NCI-H69 (cell line): ENCODE results near the gene PRR14L.
A peak's percentile ranks its signal among the peaks of the same experiment; 100 is the strongest.
"Not testable (repeated sequence)": the region's sequence is repeated elsewhere in the genome, so short reads cannot be mapped to it uniquely, and the experiment has no call there.

ENCODE experiments used
- DNase-seq: peaks from one replicate; lab custom pipeline; 2025; lab: John Stamatoyannopoulos, UW

PRR14L gene

DNA sequence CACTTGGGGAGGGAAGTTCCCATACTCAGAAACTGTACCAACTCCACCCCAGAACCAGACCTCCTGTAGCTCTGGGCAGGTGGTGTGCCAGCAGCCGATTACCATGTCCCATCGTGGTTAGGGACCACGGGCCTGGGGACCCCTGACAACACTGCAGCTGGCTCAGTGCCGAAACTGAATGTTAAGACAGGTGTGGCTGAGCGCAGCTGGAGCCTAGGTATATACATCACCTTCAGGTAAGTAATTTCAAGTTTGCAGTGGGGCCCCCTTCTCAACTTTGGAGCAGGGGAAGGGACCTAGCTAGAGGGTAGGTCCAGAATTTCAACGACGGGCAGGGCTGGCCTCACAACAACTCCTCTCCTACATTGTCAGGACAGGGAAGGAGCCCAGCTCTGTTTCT lies 67.2 kb downstream of the PRR14L start:
- DNase-seq, result no peak

GRCh38 chr22:31681349-31682345 lies 68.3 kb downstream of the PRR14L start:
- DNase-seq, result no peak

- no peak for DNase-seq
Observed at GRCh38 chr22:31680861-31681341, 69.0 kb downstream of the PRR14L start.

- no peak for DNase-seq
Observed at GRCh38 chr22:31678748-31679147, 71.2 kb downstream of the PRR14L start.

- peak; percentile 99 for DNase-seq
Observed at GRCh38 chr22:31676700-31677099, 73.2 kb downstream of the PRR14L start.

DNA sequence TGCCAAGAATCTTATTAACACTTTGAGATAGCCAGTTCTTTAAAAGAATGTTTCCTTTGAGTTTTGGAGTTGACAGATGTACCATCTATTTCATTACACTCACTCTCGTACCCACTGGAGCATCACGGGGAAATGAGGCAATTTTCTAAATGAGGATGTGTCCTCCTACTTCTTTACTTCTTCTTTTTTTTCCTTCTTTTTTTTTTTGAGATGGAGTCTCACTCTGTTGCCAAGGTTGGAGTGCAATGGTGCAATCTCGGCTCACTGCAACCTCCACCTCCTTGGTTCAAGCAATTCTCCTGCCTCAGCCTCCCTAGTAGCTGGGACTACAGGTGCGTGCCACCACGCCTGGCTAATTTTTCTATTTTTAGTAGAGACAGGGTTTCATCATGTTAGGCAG lies 75.7 kb downstream of the PRR14L start:
- not testable (repeated sequence) for DNase-seq

GRCh38 chr22:31668849-31669248 lies 81.1 kb downstream of the PRR14L start:
- DNase-seq, result not testable (repeated sequence)

- DNase-seq, result peak; percentile 53
Observed at GRCh38 chr22:31662668-31663037, 87.3 kb downstream of the PRR14L start.

DNA sequence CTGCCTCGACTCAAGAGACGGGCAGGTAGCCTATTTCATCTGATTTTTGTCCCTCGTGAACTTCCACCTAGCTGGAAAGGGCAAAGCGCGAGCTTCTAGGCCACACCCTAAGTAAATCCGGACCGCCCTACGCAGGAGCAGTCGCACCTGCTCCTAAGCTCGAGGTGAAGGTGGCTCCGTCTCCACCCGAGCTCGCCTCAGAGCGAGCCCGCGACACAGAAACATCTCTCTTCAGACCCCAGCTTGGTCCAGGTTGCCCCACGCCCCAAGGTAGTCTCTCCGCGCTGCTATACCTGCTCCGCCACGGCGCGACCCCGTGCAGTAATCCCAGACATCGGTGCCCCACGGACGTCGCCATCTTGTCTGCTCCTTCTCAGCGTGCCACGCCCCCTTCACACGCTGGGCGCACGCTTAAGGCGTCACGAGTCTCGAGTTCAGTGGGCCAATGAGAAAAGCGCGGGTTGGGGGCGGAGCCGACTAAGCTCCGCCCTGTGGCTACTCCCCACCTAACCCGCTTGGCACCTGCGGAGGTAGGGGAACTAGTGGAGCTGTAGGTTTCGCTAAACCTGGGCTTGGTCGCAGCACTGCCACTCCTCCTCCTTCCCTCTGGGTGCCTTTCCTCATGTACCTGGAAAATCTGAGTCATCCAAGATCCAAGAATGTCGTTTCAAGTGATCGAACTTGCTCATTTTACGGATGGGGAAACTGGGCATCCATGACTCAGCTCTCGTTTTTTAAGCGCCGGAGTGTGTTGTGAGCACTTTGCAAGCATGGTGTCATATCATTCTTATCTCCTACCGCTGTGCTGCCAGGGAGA lies 87.9 kb downstream of the PRR14L start, which contains the start of gene PISD:
PISD (minus strand) TSS at position 365 of the 817 bp plus-strand sequence; CDS start at position 358, 7 bp downstream.
- DNase-seq, result peak; percentile 99

DNA sequence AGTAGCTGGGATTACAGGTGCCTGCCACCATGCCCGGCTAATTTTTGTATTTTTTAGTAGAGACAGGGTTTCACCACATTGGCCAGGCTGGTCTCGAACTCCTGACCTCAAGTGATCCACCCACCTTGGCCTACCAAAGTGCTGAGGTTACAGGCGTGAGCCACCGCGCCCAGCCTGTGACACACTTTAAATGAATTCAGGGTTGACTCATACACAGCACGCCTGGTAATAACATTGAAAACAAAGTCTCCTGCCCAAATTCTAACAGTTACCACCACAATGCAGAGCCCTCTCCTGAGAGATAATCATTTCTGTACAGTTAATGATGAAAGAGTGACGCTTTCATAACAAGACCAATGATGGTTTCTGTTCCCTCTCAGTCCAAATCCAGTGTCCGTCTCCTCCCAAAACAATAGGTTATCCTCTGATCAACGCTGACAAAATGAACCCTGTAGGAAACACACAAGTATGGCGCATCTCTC lies 89.0 kb downstream of the PRR14L start:
- not testable (repeated sequence) for DNase-seq

DNA sequence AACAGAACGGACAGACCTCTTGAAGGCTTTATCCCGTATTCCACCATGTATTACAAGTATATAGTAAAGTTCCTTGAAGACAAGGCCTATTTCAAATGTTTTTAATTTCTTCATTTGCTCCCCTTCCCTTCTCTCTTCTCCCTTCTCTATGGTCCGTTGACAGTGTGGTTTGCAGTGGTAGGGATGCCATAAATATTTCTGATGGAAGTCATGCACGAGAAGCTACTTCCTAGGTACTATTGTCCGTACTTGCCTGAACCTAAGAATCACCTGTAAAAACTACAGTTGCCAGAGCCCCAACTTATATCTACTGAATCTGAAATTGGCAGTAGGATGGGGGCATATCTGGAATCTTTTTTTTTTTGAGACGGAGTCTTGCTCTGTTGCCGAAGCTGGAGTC lies 90.7 kb downstream of the PRR14L start:
- DNase-seq, result no peak

GRCh38 chr22:31654408-31654807 lies 95.5 kb downstream of the PRR14L start:
- no peak for DNase-seq

- no peak for DNase-seq
Observed at GRCh38 chr22:31653944-31654343, 96.0 kb downstream of the PRR14L start.

- peak; percentile 56 for DNase-seq
Observed at GRCh38 chr22:31652911-31653684, 96.8 kb downstream of the PRR14L start.

- DNase-seq, result no peak
Observed at GRCh38 chr22:31652088-31652487, 97.8 kb downstream of the PRR14L start.

- no peak for DNase-seq
Observed at GRCh38 chr22:31651664-31652063, 98.3 kb downstream of the PRR14L start.

- DNase-seq, result no peak
Observed at GRCh38 chr22:31650391-31650790, 99.5 kb downstream of the PRR14L start.

- no peak for DNase-seq
Observed at GRCh38 chr22:31647523-31648320, 102.2 kb downstream of the PRR14L start.

DNA sequence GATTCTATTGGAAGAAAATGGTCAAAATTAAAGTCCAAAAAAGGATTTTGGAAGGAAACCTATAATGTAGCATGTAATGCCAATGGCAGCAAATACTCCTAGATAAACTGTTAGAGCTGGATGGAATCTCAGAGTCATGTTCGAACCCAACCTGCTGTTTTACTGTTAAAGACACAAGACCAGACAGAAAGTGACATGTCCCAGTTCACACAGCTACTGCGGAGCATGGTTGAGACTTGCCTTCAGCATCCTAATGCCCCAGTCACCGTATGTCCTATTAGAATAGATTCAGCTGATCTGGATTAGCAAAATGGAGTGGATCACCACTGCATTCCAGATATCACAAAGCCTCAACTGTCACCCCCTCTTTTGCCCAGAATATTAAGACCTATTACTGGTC lies 102.9 kb downstream of the PRR14L start:
- no peak for DNase-seq

GRCh38 chr22:31646186-31647019 lies 103.5 kb downstream of the PRR14L start:
- DNase-seq, result no peak
